HepG2 (cell line): ENCODE measurements around the gene MMS19. TPM values are rescaled to one million over a fixed set of nuclear protein-coding genes. Genes with fewer than 3 reads are reported as not detected.

ENCODE experiments used
- AKAP8 ChIP-seq: sonication (generic); formaldehyde crosslinking; IDR thresholded peaks from 2 replicates; pipeline ENCODE4 v1.5.1; 2020; ENCODE audit warnings: mild to moderate bottlenecking, missing genetic modification reagents
- ATF3 ChIP-seq: sonication (generic); formaldehyde crosslinking; IDR thresholded peaks from 2 replicates; pipeline ENCODE4 v1.4.0; 2020; ENCODE audit warnings: missing genetic modification reagents
- ATF7-NPFF ChIP-seq: sonication (generic); formaldehyde crosslinking; IDR thresholded peaks from 2 replicates; pipeline ENCODE4 v1.8.1; 2023; ENCODE audit warnings: mild to moderate bottlenecking, low read depth, missing genetic modification reagents, moderate library complexity
- ATM ChIP-seq: fragments of 450-650 bp; IDR thresholded peaks from 2 replicates; pipeline ENCODE4 v1.7.1; 2017; ENCODE audit warnings: mild to moderate bottlenecking, borderline replicate concordance
- BRD4 ChIP-seq: sonication (generic); formaldehyde crosslinking; IDR thresholded peaks from 2 replicates; pipeline ENCODE4 v1.4.0; 2020; ENCODE audit warnings: missing genetic modification reagents
- FOSL2 ChIP-seq: sonication (generic); formaldehyde crosslinking; IDR thresholded peaks from 2 replicates; pipeline ENCODE4 v1.4.0; 2020; ENCODE audit warnings: missing genetic modification reagents
- MAFF ChIP-seq: IDR thresholded peaks from 2 replicates; pipeline ENCODE4 v1.6.1; 2011; ENCODE audit warnings: low read depth, low read length, improper control_type of control experiment
- NFKB2 ChIP-seq: sonication (generic); formaldehyde crosslinking; IDR thresholded peaks from 2 replicates; pipeline ENCODE4 v1.4.0; 2020; ENCODE audit warnings: missing genetic modification reagents, borderline replicate concordance
- NFYB ChIP-seq: sonication (generic); formaldehyde crosslinking; IDR thresholded peaks from 2 replicates; pipeline ENCODE4 v1.4.0; 2020; ENCODE audit warnings: missing genetic modification reagents
- PITX1 ChIP-seq: sonication (generic); formaldehyde crosslinking; IDR thresholded peaks from 2 replicates; pipeline ENCODE4 v1.5.1; 2020; ENCODE audit warnings: mild to moderate bottlenecking, missing genetic modification reagents
- PLRG1 ChIP-seq: fragments of 450-650 bp; conservative IDR thresholded peaks from 2 replicates; pipeline ENCODE4 v1.6.1; 2016
- PRDM4 ChIP-seq: sonication (generic); formaldehyde crosslinking; IDR thresholded peaks from 2 replicates; pipeline ENCODE4 v1.9.0; 2021; ENCODE audit warnings: missing genetic modification reagents, borderline replicate concordance
- RNF2 ChIP-seq: fragments of 450-650 bp; conservative IDR thresholded peaks from 2 replicates; pipeline ENCODE4 v1.6.1; 2016; ENCODE audit warnings: low read depth
- SMARCE1 ChIP-seq: fragments of 450-650 bp; IDR thresholded peaks from 2 replicates; pipeline ENCODE4 v1.6.1; 2017; ENCODE audit warnings: borderline replicate concordance
- THRA ChIP-seq: sonication (generic); formaldehyde crosslinking; IDR thresholded peaks from 2 replicates; pipeline ENCODE4 v1.4.0; 2020; ENCODE audit warnings: missing genetic modification reagents, borderline replicate concordance
- ZC3H4 ChIP-seq: sonication (generic); formaldehyde crosslinking; IDR thresholded peaks from 2 replicates; pipeline ENCODE4 v1.4.0; 2020; ENCODE audit warnings: missing genetic modification reagents, borderline replicate concordance
- ZFP91 ChIP-seq: sonication (generic); formaldehyde crosslinking; IDR thresholded peaks from 2 replicates; pipeline ENCODE4 v1.9.0; 2022; ENCODE audit warnings: missing genetic modification reagents, mild to moderate bottlenecking, borderline replicate concordance
- ZMYM2 ChIP-seq: sonication (generic); formaldehyde crosslinking; IDR thresholded peaks from 2 replicates; pipeline ENCODE4 v1.8.0; 2022; ENCODE audit warnings: mild to moderate bottlenecking, missing genetic modification reagents
- ZNF101 ChIP-seq: sonication (generic); formaldehyde crosslinking; IDR thresholded peaks from 2 replicates; pipeline ENCODE4 v1.4.0; 2020; ENCODE audit warnings: mild to moderate bottlenecking, low read depth, missing genetic modification reagents, borderline replicate concordance
- ZNF280B ChIP-seq: sonication (generic); formaldehyde crosslinking; IDR thresholded peaks from 2 replicates; pipeline ENCODE4 v1.5.0; 2020; ENCODE audit warnings: missing genetic modification reagents, mild to moderate bottlenecking, borderline replicate concordance
- ZNF7 ChIP-seq: IDR thresholded peaks from 2 replicates; pipeline ENCODE4 v1.6.1; 2016; ENCODE audit warnings: missing biosample characterization, missing genetic modification reagents
- ZNF713 ChIP-seq: sonication (generic); formaldehyde crosslinking; IDR thresholded peaks from 2 replicates; pipeline ENCODE4 v1.4.0; 2020; ENCODE audit warnings: mild to moderate bottlenecking, missing genetic modification reagents
- ZNF878 ChIP-seq: sonication (generic); formaldehyde crosslinking; IDR thresholded peaks from 2 replicates; pipeline ENCODE4 v1.8.1; 2023; ENCODE audit warnings: mild to moderate bottlenecking, missing genetic modification reagents, moderate library complexity
- polyA plus RNA-seq, 8 experiments: library from polyadenylated mRNA; depleted of rRNA in 3 of 8; stranded (reverse) in 7 of 8; unstranded in 1 of 8; fragments of >200 nt; fragmentation: Illumina TruSeq in 4 of 8; extraction: Trizol in 4 of 8; gene quantifications; 2 replicates each; pipeline versions ENCODE4 v1.2.1 to v1.2.3, GENCODE V29; 2011 to 2016; ENCODE audit warnings: low read depth in 4 of 8, missing spikeins in 1 of 8, mixed read lengths in 1 of 8; ENCODE audit not compliant: insufficient read depth in 1 of 8
- total RNA-seq, 5 experiments: library from RNA; depleted of rRNA; stranded (reverse); fragments of >200 nt; fragmentation: Illumina TruSeq; extraction: Trizol; gene quantifications; 2 replicates each; pipeline ENCODE4 v1.2.3, GENCODE V29; 2016; ENCODE audit warnings: low read depth in 1 of 5

Gene MMS19
- total and polyA plus RNA-seq, 2 of the 13 experiments (the other 11 are each of a cell fraction or from before 2014, with no cell fraction given): 76.4 to 107 TPM

GRCh38 chr10:97497572-97498075 lies 598 bp downstream of the MMS19 start (continued):
- peak; percentile 31; the same call in 1 of the 2 replicates for TF ChIP-seq NFKB2 (CRISPR knock-in tag)
- TF ChIP-seq ZNF280B: peak; percentile 18; the same call in 1 of the 2 replicates
- no peak for TF ChIP-seq ZC3H4 (CRISPR knock-in tag)
- no peak for TF ChIP-seq AKAP8 (CRISPR knock-in tag)
- peak; percentile 59 for TF ChIP-seq ZMYM2 (CRISPR knock-in tag)
- TF ChIP-seq SMARCE1: no peak
- no peak for TF ChIP-seq ZNF878 (CRISPR knock-in tag)
- no peak for TF ChIP-seq ZNF7 (CRISPR knock-in tag)
- TF ChIP-seq MAFF: no peak
- TF ChIP-seq ZNF713: 0 out of 2 replicates have a peak, but pooled peaks have one; percentile 29
- TF ChIP-seq ATF3 (CRISPR knock-in tag): no peak
- TF ChIP-seq PITX1 (CRISPR knock-in tag): peak; percentile 32; the same call in 1 of the 2 replicates
- no peak for TF ChIP-seq ZNF101 (CRISPR knock-in tag)
- no peak for TF ChIP-seq PLRG1
- 0 out of 2 replicates have a peak, but pooled peaks have one; percentile 33 for TF ChIP-seq RNF2
- peak; percentile 18; the same call in 1 of the 2 replicates for TF ChIP-seq FOSL2 (CRISPR knock-in tag)
- TF ChIP-seq ATF7-NPFF (CRISPR knock-in tag): 0 out of 2 replicates have a peak, but pooled peaks have one; percentile 7
- TF ChIP-seq ZFP91 (CRISPR knock-in tag): peak; percentile 61; the same call in 1 of the 2 replicates
- no peak for TF ChIP-seq THRA (CRISPR knock-in tag)
- no peak for TF ChIP-seq PRDM4 (CRISPR knock-in tag)
- peak; percentile 35; the same call in 1 of the 2 replicates for TF ChIP-seq NFYB (CRISPR knock-in tag)
- no peak for TF ChIP-seq BRD4
- no peak for TF ChIP-seq ATM
